NB4 (cell line): ENCODE results near the gene SPTBN5.

Experiments
- CTCF ChIP-seq: IDR thresholded peaks from one replicate; pipeline ENCODE4 v1.5.1; 2012; ENCODE audit warnings: low read depth, low read length
- MAX ChIP-seq: IDR thresholded peaks from 2 replicates; pipeline ENCODE4 v1.6.1; 2011; ENCODE audit warnings: low read depth, low read length

GRCh38 chr15:41879321-41879845 lies 14.5 kb downstream of the SPTBN5 start:
- TF ChIP-seq CTCF (no peak), MAX (no peak)
